ENCODE measurements around the gene FAM151A.

DNA sequence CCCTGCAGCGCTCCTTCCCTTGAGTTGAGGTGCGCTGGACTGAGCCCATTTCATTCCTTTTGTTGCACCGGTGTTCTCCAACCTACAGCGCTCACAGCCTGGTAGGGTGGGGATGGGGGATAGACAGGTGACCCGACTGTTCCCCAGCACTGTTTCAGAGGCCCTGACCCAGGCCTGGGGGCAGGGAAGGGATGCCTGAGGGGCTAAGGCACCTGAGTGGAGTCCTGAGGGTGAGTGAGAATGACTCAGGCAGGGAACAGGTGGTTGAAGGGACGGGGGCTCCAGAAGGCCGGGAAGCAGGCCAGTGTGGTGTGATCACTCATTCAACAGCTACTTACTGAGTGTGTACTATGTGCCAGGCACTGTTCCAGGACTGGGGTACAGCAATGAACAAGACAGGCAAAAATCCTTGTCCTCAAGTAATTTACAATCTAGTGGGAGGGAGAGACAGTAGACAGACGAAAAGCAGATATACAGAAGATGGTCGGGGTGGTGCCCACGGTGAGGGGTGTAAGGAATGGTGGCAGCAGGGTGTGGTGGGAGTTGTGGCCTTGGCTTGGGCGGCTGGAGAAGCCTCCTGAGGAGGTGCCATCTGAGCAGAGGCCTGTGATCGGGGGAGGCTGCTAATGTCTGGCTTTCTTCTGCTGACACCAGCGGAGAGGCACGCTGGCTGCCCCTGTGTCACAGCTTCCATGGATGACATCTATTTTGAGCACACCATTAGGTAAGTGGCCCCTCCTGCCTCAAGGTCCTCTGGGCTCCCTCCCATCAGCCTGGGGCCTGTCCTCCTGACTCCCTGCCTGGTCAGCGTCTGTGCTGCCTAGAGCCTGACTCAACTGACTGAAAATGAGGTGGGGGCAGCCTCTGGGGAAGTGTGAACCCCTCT lies 37.9 kb downstream of the FAM151A start:
- TF ChIP-seq, protein P1, sequence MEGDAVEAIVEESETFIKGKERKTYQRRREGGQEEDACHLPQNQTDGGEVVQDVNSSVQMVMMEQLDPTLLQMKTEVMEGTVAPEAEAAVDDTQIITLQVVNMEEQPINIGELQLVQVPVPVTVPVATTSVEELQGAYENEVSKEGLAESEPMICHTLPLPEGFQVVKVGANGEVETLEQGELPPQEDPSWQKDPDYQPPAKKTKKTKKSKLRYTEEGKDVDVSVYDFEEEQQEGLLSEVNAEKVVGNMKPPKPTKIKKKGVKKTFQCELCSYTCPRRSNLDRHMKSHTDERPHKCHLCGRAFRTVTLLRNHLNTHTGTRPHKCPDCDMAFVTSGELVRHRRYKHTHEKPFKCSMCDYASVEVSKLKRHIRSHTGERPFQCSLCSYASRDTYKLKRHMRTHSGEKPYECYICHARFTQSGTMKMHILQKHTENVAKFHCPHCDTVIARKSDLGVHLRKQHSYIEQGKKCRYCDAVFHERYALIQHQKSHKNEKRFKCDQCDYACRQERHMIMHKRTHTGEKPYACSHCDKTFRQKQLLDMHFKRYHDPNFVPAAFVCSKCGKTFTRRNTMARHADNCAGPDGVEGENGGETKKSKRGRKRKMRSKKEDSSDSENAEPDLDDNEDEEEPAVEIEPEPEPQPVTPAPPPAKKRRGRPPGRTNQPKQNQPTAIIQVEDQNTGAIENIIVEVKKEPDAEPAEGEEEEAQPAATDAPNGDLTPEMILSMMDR (IDR thresholded peaks at IDR 0.05; ENCODE audit: poor library complexity), result no peak
- no peak for TF ChIP-seq EZH2 (IDR thresholded peaks at IDR 0.05; ENCODE audit: borderline replicate concordance)
